Activated naive CD4-positive, alpha-beta T cell treated with anti-CD3 and anti-CD28 coated beads, Interleukin-2, amount 50 U/mL, for 24 hours (primary cell): Measurements from ENCODE around the gene CNTNAP2.

Experiments used
- H3K27ac Mint-ChIP-seq: one replicate; pipeline ENCODE4 v1.8.0; 2021; ENCODE audit warnings: mild to moderate bottlenecking, mixed read lengths
- H3K27me3 Mint-ChIP-seq: one replicate; pipeline ENCODE4 v1.8.0; 2021; ENCODE audit warnings: mixed read lengths
- H3K36me3 Mint-ChIP-seq: one replicate; pipeline ENCODE4 v1.8.0; 2021; ENCODE audit warnings: mixed read lengths
- H3K4me1 Mint-ChIP-seq: one replicate; pipeline ENCODE4 v1.8.0; 2021; ENCODE audit warnings: mixed read lengths
- H3K4me3 Mint-ChIP-seq: one replicate; pipeline ENCODE4 v1.8.0; 2021; ENCODE audit warnings: mild to moderate bottlenecking, mixed read lengths
- H3K9me3 Mint-ChIP-seq: one replicate; pipeline ENCODE4 v1.8.0; 2021; ENCODE audit warnings: mixed read lengths

Gene CNTNAP2

DNA sequence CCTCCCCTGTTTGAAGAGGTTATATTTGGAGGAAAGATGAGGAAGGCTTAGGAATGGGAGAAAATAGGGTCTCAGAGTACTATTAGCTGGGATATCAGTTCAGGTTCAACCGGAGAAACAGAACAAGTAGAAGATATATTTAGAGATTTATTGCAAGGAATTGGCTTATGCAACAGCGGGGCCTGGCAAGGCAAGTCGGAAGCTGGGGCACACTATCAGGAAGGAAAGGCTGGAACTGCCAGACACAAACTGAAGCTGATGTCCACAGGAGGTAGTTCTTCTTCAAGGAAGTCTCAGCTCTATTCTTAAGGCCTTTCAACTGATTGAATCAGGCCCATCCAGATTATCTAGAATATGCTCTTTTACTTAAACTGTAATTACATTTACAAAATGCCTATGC, 1534.4 kb downstream of the CNTNAP2 start:
- no peaks in the 10 kb centered on the region for H3K36me3 Mint-ChIP-seq
- H3K9me3 Mint-ChIP-seq: peaks cover 5% of the 10 kb centered on the region
- H3K27ac Mint-ChIP-seq: no peak overlapping the region
- no peaks in the 10 kb centered on the region for H3K27me3 Mint-ChIP-seq
- no peak overlapping the region for H3K4me3 Mint-ChIP-seq
- H3K4me1 Mint-ChIP-seq: no peaks in the 10 kb centered on the region

DNA sequence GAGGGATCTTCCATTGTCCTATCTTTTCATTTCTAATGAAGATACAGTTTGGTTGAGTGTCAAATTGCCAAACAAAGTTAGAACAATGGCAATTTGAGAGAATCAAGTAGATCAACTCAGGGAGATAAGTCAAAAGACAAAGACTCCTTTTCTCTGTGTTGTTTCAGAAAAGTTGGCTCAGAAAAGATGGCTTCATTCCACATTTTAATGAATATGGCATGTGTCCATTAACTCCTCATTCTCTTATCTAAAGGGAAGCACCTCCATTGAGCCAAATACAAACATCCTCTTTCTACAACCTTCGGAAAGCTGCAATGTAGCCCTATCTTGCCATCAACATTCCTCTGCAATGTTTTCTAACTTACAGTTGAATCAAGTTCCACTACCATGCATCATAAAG, 1535.0 kb downstream of the CNTNAP2 start:
- H3K4me1 Mint-ChIP-seq: no peaks in the 10 kb centered on the region
- no peak overlapping the region for H3K27ac Mint-ChIP-seq
- H3K36me3 Mint-ChIP-seq: no peaks in the 10 kb centered on the region
- H3K27me3 Mint-ChIP-seq: no peaks in the 10 kb centered on the region
- peaks cover 5% of the 10 kb centered on the region for H3K9me3 Mint-ChIP-seq
- no peak overlapping the region for H3K4me3 Mint-ChIP-seq

DNA sequence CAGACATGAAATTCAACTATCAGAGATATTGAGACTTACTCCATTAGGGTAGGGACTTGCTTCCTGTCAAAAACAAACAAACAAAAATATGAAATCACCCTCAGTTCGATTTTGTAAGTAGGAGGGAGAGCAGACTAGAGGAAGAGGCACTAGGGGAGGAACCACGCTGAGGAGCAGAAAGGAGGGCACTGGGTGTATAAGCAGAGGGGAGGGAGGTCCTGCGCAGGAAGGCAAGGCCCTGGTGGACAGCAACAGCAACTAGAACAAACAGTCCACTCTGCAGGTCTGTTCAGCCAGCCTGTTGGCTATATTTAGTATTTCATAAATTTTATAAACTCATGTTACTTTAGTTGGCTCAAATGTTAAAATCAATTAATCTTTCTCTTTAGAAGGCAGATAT, 1536.9 kb downstream of the CNTNAP2 start:
- H3K36me3 Mint-ChIP-seq: no peaks in the 10 kb centered on the region
- H3K27ac Mint-ChIP-seq: no peak overlapping the region
- H3K4me1 Mint-ChIP-seq: no peaks in the 10 kb centered on the region
- no peak overlapping the region for H3K4me3 Mint-ChIP-seq
- no peaks in the 10 kb centered on the region for H3K27me3 Mint-ChIP-seq
- peaks cover 13% of the 10 kb centered on the region for H3K9me3 Mint-ChIP-seq

DNA sequence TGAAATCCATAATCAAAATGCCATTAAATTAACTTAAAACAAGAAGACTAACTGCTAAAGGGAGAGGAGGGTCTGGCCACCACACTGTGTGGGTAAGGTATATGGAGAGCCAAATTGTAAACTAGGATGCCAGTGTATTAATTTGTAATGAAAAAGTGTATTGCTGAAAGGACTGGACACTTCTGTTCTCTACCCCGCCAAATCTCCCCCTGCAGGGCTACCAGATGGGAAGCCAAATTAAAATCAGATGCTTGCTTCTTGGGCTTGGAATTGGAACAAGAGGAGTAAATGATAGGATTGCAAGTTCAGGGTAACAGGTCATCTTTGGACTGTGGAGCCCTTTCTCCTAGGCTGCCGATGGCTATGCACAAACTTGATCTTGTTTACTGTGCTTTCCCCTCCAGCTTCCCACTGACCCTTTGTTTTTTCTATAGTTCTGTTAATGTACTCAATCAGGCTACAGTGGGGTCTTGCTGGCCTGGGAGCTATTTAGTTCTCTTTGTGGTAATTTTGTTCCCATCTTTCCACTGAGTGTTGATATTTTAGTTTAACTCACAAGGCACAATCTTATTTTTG, 1541.9 kb downstream of the CNTNAP2 start:
- Mint-ChIP-seq H3K9me3 (peaks cover 8% of the 10 kb centered on the region), H3K4me1 (no peaks in the 10 kb centered on the region), H3K27ac (no peak overlapping the region), H3K36me3 (no peaks in the 10 kb centered on the region), H3K4me3 (no peak overlapping the region), H3K27me3 (no peaks in the 10 kb centered on the region)

DNA sequence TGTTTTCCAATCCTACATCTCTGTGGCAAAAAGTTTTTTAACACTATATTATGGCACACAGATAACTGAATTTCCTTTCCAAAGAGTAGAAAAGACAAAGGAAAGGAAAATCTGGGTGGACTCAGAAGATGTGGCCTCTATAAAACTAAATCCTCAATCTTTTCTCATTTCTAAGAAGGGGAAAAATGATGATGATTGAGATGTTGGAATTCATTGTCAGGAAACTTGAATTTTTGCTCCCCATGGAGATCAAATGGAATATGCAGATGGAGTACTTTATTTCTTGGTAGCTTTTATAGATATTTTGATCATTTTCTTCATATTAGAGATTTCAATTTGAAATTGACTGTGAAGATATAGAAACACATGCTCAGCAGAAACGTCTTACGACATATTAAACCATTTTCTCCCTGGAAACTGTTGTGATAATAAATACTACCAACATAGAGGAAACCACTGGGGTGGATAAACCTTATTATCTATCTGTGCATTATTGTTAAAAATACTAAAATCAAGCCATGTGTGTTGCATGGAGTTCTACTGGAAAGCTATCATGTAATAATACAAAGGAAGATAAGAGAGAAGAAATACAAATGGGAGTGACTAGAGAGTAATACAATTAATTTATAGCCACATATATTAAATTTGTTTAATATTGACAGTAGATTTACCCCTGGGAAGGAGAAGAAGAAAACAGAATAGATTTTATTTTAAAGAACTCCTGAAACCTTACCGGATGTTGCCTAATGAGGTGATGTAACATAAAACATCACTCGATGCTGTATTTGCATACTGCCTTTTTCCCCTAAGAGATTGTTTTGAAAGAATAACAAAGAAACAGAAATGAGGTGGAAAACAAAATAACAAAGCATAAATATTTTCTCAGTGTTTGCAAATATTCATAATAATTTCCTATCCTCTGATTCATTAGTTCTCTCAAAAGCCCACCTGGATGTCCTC, 1542.7 kb downstream of the CNTNAP2 start:
- H3K27ac Mint-ChIP-seq: no peak overlapping the region
- no peak overlapping the region for H3K4me3 Mint-ChIP-seq
- H3K36me3 Mint-ChIP-seq: no peaks in the 10 kb centered on the region
- H3K9me3 Mint-ChIP-seq: peaks cover 9% of the 10 kb centered on the region
- no peaks in the 10 kb centered on the region for H3K27me3 Mint-ChIP-seq
- H3K4me1 Mint-ChIP-seq: no peaks in the 10 kb centered on the region

DNA sequence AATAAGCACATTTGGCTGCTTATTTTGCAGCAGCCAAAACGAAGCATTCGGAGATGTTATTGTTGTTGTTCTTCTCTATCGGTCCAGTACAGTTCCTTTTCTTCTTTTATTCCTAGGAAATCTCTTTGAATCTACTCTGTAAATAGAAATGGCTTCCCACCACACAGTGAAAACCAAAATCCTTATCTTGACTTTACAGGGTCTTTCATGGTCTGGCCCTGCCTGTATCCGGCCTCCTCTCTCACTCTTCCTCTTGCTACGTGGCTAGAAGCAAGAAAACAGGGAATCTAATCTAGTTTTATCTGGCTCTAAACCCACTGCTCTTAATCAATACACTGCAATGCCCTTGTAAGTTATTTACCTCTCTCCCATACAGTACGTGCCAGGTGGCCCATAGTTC, 1547.9 kb downstream of the CNTNAP2 start:
- no peak overlapping the region for H3K27ac Mint-ChIP-seq
- no peaks in the 10 kb centered on the region for H3K27me3 Mint-ChIP-seq
- no peaks in the 10 kb centered on the region for H3K36me3 Mint-ChIP-seq
- no peak overlapping the region for H3K4me3 Mint-ChIP-seq
- H3K9me3 Mint-ChIP-seq: peaks cover 15% of the 10 kb centered on the region
- no peaks in the 10 kb centered on the region for H3K4me1 Mint-ChIP-seq

DNA sequence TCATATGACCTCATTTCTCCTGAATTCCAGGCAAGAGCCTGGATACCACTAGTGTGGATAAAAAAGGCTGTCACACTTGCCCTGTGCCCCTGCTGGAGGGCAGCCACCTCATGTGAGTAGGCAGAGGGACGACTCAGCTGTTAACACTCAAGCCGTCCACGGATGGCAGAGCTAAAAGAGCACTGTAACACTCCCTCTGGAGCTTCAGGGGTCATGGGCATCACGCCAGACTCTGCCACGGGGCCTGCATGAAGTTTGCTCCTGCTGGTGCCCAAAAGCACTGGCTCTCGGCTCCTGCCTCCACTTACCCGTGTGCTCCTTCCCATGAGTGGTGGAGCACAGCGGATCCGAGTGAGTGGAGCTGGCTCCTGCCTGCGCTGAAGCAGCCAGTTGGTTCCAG, 1554.2 kb downstream of the CNTNAP2 start:
- Mint-ChIP-seq H3K27ac (no peak overlapping the region), H3K4me1 (no peaks in the 10 kb centered on the region), H3K9me3 (peaks cover 9% of the 10 kb centered on the region), H3K27me3 (no peaks in the 10 kb centered on the region), H3K36me3 (no peaks in the 10 kb centered on the region), H3K4me3 (no peak overlapping the region)

DNA sequence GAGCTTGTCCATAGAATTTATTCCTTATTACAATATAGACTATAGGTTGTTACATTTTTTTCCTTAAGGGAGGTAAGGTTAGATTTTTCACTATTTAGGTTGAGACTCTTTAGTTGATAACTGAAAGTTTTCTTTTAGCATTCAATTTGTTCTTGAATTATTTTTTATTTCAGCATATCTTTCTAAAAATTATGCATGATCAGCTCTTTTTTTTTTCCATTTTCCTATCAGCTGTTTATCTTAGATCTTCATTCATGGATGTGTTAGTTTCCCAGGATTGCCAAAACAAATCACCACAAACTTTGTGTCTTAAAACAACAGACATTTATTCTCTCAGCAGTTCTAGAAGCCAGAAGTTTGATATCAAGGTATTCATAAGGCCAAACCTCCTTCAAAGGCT, 1558.1 kb downstream of the CNTNAP2 start:
- Mint-ChIP-seq H3K36me3 (no peaks in the 10 kb centered on the region), H3K27ac (no peak overlapping the region), H3K4me1 (no peaks in the 10 kb centered on the region), H3K4me3 (no peak overlapping the region), H3K9me3 (peaks cover 1% of the 10 kb centered on the region), H3K27me3 (no peaks in the 10 kb centered on the region)

DNA sequence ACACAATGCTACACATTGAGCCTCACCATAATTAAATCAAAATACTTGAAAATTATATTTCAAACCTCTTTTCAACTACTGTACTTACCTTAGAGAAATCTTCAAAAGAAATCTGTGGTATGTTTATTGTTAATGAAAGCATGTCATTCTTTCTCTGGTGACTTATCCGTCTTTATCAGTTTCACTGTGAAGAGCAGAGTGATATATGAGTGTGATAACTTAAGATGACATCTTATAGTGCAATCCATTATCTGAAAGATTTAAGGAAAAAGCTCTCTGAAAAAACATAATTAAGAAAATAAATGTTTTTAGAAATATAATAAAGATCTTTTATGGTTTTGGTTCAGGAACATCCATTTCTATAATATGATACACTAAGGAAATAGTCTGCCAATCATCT, 1562.3 kb downstream of the CNTNAP2 start:
- Mint-ChIP-seq H3K4me1 (no peaks in the 10 kb centered on the region), H3K4me3 (no peak overlapping the region), H3K27me3 (no peaks in the 10 kb centered on the region), H3K9me3 (peaks cover 4% of the 10 kb centered on the region), H3K27ac (no peak overlapping the region), H3K36me3 (no peaks in the 10 kb centered on the region)

DNA sequence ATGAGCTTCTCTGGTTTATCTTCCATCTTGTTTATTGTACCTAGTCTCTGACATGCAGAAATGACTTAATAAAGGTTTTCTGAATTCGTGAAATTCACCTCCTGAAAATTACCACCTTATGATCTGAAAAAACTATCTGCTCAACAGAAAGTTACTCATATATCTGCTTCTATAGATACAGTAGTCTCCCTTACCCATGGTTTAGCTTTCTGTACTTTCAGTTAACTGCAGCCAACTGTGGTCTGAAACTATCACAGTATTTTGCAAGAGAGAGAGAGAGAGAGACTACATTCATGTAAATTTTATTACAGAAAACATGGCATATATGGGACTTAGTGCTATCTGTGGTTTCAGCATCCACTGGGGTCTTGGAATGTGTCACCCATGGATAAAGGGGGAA, 1564.9 kb downstream of the CNTNAP2 start:
- H3K4me1 Mint-ChIP-seq: no peaks in the 10 kb centered on the region
- no peaks in the 10 kb centered on the region for H3K27me3 Mint-ChIP-seq
- no peak overlapping the region for H3K4me3 Mint-ChIP-seq
- no peaks in the 10 kb centered on the region for H3K36me3 Mint-ChIP-seq
- H3K27ac Mint-ChIP-seq: no peak overlapping the region
- H3K9me3 Mint-ChIP-seq: peaks cover 4% of the 10 kb centered on the region

DNA sequence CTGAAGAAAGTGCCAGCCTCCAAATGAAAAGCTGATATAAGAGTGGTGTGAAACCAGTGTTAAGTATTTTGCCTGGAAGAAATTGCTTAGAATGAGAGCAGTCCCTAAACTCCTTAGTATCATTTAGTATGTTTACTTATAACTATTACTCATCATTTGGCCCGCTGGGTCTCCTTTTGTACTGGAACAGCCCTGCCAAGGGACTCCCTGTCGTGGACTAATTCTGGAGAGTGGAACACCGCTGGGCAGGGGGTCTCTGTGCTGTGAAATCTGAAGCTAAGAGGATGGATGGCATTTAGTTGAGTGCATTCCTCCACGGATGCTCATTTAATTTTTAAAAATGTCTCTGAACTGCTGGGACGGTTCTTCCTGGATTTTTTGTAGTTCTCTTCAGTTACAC, 1584.1 kb downstream of the CNTNAP2 start:
- no peaks in the 10 kb centered on the region for H3K27me3 Mint-ChIP-seq
- H3K4me1 Mint-ChIP-seq: no peaks in the 10 kb centered on the region
- no peak overlapping the region for H3K4me3 Mint-ChIP-seq
- no peak overlapping the region for H3K27ac Mint-ChIP-seq
- H3K9me3 Mint-ChIP-seq: peaks cover 7% of the 10 kb centered on the region
- no peaks in the 10 kb centered on the region for H3K36me3 Mint-ChIP-seq

DNA sequence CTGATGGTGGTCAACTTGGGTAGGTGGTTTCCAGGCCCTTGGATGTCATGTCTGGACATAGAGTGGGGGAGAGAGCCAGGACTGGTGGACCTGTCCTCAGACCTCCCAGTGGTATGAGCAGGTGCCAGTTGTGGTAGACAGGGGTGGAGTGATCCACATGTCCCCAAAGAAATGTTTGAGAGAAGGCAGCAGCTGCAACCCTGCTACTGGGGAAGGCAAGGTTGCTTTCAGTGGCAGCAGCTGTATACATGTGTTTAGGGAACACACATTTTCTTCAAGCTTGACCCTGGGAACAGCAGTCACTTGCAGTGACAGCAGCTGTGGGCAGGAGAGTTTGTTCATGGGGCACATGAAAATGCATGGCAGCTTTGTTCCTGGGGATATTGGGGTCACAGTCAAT, 1591.3 kb downstream of the CNTNAP2 start:
- no peak overlapping the region for H3K27ac Mint-ChIP-seq
- no peak overlapping the region for H3K4me3 Mint-ChIP-seq
- H3K36me3 Mint-ChIP-seq: no peaks in the 10 kb centered on the region
- H3K4me1 Mint-ChIP-seq: no peaks in the 10 kb centered on the region
- peaks cover 30% of the 10 kb centered on the region for H3K9me3 Mint-ChIP-seq
- H3K27me3 Mint-ChIP-seq: no peaks in the 10 kb centered on the region

DNA sequence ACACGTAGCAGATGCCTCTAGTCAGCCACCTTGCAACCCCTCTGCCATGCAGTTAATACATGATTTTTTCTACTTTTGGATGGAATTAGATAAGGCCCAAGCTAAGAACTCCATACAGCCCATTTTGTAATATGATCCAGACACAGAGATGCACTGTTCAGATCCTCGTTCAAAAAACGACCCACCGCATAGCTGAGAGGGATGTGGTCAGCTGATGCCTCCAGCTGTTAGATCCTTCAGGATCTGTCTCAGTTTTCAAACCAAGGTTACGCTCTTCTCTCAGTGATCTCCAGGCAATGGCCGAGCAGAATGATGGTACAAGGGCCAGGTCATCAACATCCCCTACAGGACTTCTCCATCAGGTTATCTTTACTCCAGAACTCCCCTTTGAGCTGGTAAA, 1592.3 kb downstream of the CNTNAP2 start:
- no peak overlapping the region for H3K27ac Mint-ChIP-seq
- H3K36me3 Mint-ChIP-seq: no peaks in the 10 kb centered on the region
- peaks cover 26% of the 10 kb centered on the region for H3K9me3 Mint-ChIP-seq

DNA sequence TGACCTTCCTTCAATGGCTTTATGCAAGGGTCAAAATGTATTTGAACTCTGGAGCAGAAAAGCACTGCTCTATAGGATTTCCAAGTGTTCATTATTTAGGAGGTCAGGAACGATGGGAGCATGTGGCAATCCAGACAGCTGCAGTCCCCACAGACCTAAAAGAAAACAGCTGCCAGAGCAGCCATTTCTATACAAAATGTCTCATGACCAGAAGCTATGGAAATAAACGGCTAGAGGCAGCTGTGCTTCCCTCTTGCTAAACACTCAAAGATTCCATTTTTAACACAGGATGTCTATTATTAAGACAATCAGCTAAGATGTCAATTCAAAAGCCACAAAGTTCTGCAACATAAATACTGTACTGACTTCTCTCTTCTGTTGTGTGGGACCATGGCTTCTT, 1594.8 kb downstream of the CNTNAP2 start:
- no peaks in the 10 kb centered on the region for H3K4me1 Mint-ChIP-seq
- H3K27ac Mint-ChIP-seq: no peak overlapping the region
- no peaks in the 10 kb centered on the region for H3K27me3 Mint-ChIP-seq
- no peak overlapping the region for H3K4me3 Mint-ChIP-seq
- H3K36me3 Mint-ChIP-seq: no peaks in the 10 kb centered on the region
- peaks cover 15% of the 10 kb centered on the region for H3K9me3 Mint-ChIP-seq

More for the DNA sequence above, 1592.3 kb downstream of the CNTNAP2 start:
- no peaks in the 10 kb centered on the region for H3K27me3 Mint-ChIP-seq
- no peak overlapping the region for H3K4me3 Mint-ChIP-seq
- H3K4me1 Mint-ChIP-seq: no peaks in the 10 kb centered on the region

DNA sequence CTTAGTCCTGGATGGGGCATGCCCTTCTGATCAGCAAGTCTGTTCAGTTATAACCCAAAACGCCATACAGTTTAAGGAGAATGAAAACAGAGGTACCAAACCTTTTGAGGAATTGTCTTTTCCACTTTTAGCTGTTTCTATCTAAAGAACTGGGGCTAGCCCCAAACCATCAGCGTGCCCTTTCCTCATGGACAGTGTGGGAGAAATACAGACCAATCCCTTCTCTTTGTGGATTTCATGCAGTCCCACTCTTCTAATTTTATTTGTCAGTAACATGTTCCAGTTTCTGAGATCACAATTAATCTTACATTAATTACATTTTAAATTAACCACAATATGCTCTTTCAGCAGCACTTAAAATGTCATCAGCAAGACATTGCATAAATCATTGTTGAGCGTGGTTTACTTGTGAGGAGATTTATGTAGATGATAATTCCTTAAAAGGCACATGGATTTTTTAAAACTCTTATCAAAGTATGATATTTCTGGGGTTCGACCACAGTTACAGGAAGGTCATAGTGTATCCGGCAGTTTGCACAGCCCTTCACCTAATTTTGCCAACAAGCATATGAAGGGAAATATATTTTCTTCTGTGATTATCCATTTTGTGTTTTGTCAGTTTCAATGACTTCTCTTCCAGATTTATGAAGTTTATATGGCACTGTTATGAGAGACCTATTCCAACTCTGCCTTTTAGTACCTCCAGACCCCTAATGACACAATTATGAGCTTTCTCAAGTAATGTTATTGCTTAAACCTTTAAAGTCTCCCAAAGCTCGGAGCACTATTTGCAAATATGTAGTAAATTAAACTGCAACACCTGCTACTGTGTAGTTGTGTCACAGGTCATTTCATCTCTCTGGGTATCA, 1605.6 kb downstream of the CNTNAP2 start:
- Mint-ChIP-seq H3K27ac (no peak overlapping the region), H3K9me3 (peaks cover 5% of the 10 kb centered on the region), H3K4me1 (no peaks in the 10 kb centered on the region), H3K27me3 (no peaks in the 10 kb centered on the region), H3K36me3 (no peaks in the 10 kb centered on the region), H3K4me3 (no peak overlapping the region)

DNA sequence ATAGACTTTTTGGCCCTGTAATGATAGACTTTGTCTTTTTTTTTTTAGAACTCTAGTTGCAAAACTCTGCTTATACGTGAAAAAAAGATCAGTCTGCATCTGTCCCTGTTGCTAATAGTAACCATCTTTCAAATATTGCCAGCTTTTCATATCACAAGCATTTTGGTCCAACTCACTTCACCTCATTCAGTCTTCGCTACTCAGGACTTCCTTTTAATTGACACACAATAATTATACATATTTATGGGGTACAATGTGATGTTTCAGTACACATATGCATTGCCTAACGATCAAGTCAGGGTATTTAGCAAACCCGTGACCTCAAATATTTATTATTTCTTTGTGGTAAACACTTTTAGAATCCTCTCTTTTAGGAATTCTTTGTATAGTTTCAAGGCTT, 1606.9 kb downstream of the CNTNAP2 start:
- Mint-ChIP-seq H3K27ac (no peak overlapping the region), H3K4me3 (no peak overlapping the region), H3K9me3 (peaks cover 5% of the 10 kb centered on the region), H3K27me3 (no peaks in the 10 kb centered on the region), H3K4me1 (no peaks in the 10 kb centered on the region), H3K36me3 (no peaks in the 10 kb centered on the region)
